Activated naive CD4-positive, alpha-beta T cell treated with anti-CD3 and anti-CD28 coated beads, Interleukin-2, amount 50 U/mL, for 16 hours (primary cell): ENCODE data around the gene ACACB.

Source experiments
- DNase-seq: peaks from one replicate; pipeline ENCODE4 v3.0.0-alpha.2; 2020

ACACB gene

GRCh38 chr12:109112720-109113465 is 3.5 kb upstream of the ACACB start:
- no peak for DNase-seq

GRCh38 chr12:109113661-109114321 is 2.6 kb upstream of the ACACB start:
- no peak for DNase-seq

GRCh38 chr12:109114644-109115043 is 1.7 kb upstream of the ACACB start:
- no peak for DNase-seq

GRCh38 chr12:109115404-109115757 is 1.0 kb upstream of the ACACB start:
- no peak for DNase-seq

GRCh38 chr12:109116611-109116949 is 193 bp downstream of the ACACB start:
- no peak for DNase-seq

- no peak for DNase-seq
Measured at GRCh38 chr12:109120095-109120494, 3.7 kb downstream of the ACACB start.

- DNase-seq, result no peak
Measured at GRCh38 chr12:109120557-109120956, 4.2 kb downstream of the ACACB start.

GRCh38 chr12:109121346-109121880 is 5.0 kb downstream of the ACACB start:
- no peak for DNase-seq

- DNase-seq, result no peak
Measured at GRCh38 chr12:109124878-109125648, 8.7 kb downstream of the ACACB start.

- no peak for DNase-seq
Measured at GRCh38 chr12:109125791-109126190, 9.4 kb downstream of the ACACB start.

- no peak for DNase-seq
Measured at GRCh38 chr12:109126784-109127183, 10.4 kb downstream of the ACACB start.

- DNase-seq, result no peak
Measured at GRCh38 chr12:109127533-109128242, 11.3 kb downstream of the ACACB start.

GRCh38 chr12:109130297-109131153 is 14.1 kb downstream of the ACACB start:
- no peak for DNase-seq

- DNase-seq, result no peak
Measured at GRCh38 chr12:109131154-109132050, 15.0 kb downstream of the ACACB start.

- DNase-seq, result no peak
Measured at GRCh38 chr12:109134186-109134917, 18.0 kb downstream of the ACACB start.

- DNase-seq, result no peak
Measured at GRCh38 chr12:109137055-109137454, 20.7 kb downstream of the ACACB start.

GRCh38 chr12:109139360-109139759 is 23.0 kb downstream of the ACACB start:
- DNase-seq, result no peak

GRCh38 chr12:109139791-109140190 is 23.4 kb downstream of the ACACB start:
- DNase-seq, result no peak

GRCh38 chr12:109140560-109140959 is 24.2 kb downstream of the ACACB start:
- no peak for DNase-seq

GRCh38 chr12:109144224-109144623 is 27.8 kb downstream of the ACACB start:
- DNase-seq, result no peak
